ENCODE results near the gene EYA2.
"Not testable (repeated sequence)": the region's sequence is repeated elsewhere in the genome, so short reads cannot be mapped to it uniquely, and the experiment has no call there.

Gene EYA2

DNA sequence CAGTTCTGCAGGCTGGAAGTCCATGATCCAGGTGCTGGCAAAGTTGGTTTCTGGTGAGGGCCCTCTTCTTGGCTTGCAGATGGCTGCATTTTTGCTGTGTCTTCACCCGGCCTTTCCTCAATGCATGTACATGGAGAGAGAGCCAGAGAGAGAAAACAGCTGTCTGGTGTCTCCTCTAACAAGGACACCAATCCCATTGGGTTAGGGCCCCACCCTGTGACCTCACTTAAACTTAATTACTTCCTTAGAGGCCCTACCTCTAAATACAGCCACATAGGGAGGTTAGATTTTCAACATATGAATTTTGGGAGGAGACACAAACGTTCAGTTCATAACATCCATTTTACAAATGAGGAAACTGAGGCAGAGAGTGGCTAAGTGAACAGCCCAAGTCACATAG lies 259.4 kb downstream of the EYA2 start:
- DNase-seq: no peak

- DNase-seq: no peak
These were observed 261.9 kb downstream of the EYA2 start for GRCh38 chr20:47156301-47157137.

DNA sequence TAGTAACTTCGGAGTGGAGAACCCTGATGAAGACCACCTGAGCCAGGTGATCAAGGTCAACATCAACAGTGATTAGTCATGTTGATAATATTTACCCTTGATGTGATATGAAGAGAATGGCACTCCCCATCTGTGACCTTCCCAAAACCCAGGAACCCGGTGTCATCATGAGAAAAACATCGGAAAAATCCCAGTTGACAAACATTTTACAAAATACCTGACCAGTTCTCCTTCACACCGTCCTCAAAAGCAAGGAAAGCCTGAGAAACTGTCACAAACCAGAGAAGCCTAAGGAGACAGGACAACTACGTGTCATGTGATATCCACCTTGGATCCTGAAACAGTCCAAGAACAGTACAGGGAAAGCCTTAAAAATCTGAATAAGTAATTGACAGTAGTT lies 264.5 kb downstream of the EYA2 start:
- no peak for DNase-seq

- DNase-seq: no peak
These were observed 265.6 kb downstream of the EYA2 start for GRCh38 chr20:47160240-47160639.

- DNase-seq: no peak
These were observed 266.3 kb downstream of the EYA2 start for GRCh38 chr20:47160992-47161391.

- no peak for DNase-seq
These were observed 266.8 kb downstream of the EYA2 start for GRCh38 chr20:47161411-47161810.

DNA sequence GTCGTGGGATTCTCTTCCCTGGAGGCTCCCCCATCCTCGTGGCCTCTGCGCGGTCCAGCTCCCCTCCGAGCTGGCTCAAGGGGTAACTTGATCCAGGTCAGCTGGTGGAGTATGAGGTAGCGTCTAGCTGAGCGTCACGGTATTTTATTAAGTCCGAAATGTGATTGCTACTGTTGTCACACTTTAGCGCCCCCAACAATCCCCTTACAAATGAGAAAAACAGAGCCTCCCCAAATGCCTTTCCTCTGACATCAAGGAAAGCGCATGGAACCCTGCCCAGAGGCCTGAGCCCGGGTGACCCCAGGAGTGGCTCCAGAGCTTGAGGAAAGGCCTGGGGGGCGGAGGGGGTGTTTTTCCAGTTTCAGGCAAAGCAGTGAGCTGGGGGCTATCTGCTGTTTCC lies 269.5 kb downstream of the EYA2 start:
- DNase-seq: no peak

DNA sequence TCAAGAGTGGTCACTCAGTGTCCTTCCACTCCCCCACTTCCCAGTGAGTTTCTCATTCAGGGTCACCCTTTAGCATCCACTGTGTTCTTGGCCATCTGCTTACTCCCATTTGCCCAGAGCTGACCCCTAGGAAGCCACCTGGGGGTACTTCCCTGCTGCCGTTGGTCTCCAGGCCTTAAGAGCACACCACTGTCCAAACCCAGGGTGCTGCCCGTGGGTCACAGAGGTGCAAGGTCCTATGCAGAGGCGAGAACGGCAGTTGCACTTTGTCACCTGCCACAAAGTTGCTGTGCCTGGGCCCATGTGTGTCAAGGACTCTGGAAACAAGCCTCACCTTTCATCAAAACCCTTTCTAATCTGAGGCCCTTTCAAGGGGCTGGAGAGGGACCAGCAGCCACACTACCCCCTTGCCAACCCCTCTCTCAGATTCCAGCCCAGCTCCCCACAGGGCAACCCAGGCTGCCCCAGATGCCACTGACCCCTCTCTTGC lies 270.8 kb downstream of the EYA2 start:
- no peak for DNase-seq

DNA sequence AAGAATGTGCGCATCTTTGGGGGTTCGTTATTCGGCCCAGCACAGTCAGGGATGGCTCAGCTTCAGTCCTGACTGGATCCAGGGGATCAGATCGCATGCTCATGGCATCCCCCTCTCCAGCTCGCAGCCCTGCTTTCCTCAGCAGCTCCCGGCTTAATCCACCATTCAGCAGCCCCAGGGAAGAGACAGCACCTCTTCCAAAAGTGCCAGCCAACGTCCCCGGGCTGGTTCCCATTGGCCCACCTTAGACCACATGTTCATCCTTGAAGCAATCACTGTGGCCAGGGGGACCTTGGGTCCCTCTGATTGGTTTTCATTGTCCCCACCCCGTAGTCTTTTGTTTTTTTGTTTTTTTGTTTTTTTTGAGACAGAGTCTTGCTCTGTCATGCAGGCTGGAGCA lies 273.2 kb downstream of the EYA2 start:
- DNase-seq: no peak

GRCh38 chr20:47172579-47172978 lies 277.9 kb downstream of the EYA2 start:
- no peak for DNase-seq

- no peak for DNase-seq
These were observed 279.1 kb downstream of the EYA2 start for GRCh38 chr20:47173596-47174216.

- DNase-seq: no peak
These were observed 280.0 kb downstream of the EYA2 start for GRCh38 chr20:47174456-47175243.

DNA sequence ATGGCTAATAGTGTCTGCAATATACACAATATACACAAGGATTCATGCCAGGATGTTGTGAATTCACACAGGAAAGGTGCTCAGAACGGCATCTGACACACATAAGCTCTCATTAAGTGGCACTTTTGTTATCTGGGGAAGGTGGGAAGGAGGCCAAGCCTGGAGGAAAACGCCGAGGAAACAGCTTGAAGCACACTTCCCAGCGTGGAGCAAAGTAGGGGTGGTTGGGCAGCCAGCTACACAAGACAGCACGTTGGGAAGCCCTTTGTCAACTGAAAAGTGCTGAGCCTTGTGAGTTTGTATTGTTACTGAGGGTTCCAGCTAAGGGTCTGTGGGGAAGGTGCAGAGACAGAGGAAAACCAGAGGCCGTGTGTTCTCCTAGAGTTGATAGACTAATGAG lies 280.9 kb downstream of the EYA2 start:
- DNase-seq: no peak

DNA sequence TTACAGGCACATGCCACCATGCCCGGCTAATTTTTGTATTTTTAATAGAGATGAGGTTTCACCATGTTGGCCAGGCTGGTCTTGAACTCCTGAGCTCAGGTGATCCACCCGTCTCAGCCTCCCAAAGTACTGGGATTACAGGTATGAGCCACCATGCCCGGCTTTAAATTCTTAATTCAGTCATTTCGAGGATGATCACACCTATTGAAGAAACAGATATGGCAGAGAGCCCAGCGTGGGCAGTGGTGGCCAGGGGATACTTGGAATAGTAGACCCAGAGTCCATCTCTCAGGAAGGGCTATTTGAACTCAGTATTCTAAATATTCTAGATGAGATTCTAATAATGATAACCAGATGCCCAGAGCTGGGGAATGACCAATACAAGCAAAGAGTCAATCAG lies 281.6 kb downstream of the EYA2 start:
- DNase-seq: not testable (repeated sequence)

DNA sequence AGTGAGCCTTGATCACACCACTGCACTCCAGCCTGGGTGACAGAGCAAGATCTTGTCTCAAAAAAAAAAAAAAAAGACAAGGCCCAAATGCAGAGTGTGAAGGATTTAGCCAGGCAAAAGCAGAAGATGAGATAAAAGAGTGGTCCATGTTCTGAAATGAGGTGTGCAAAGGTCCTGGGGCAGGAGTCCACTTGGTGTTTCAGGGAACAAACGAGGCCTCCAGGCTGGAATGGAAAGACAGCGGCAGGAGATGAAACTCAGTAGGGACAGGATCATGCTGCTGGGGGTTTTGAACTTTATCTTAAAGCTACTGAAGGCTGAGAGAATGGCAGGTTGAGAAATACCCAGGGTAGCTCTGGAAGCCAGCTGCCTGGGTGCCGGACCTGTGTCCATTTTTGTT lies 283.6 kb downstream of the EYA2 start:
- DNase-seq: no peak

GRCh38 chr20:47178851-47179250 lies 284.2 kb downstream of the EYA2 start:
- no peak for DNase-seq

- no peak for DNase-seq
These were observed 284.6 kb downstream of the EYA2 start for GRCh38 chr20:47179267-47179666.

DNA sequence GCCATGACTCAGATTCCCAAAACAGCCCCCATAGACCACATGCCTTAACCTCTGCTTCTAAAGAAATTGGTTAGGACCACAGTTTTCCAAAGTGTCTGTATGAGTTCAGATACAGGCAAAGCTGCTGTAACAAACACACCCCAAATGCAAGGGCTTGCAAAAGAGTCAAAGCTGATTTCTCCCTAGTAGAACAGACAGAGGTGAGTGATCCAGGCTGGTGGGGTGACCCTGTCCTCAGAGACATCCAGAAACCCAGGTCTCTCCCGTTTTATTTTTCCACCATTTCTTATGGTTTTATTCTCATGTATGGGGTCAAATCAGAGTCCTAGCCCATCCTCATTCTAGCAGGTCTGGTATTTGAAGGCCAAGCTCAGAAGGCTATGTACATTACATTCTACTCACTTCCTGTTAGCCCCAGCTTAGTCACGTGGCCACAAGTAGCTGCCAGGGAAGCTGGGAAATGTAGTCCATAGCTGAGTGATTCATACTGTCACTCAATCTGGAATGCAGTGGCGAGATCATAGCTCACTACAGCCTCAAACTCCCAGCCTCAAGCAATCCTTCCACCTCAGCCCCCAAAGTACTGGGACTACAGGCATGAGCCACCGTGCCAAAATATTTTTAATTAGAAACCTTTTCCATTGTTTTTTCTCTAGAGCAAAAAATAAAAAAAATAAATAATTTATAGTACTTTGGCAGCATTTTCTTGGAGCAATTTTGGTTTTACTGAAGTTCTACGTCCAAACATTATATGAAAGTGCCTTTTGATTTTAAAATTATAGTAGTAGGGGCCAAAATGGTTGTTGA lies 286.6 kb downstream of the EYA2 start:
- no peak for DNase-seq

- no peak for DNase-seq
These were observed 288.7 kb downstream of the EYA2 start for GRCh38 chr20:47183367-47183766.

GRCh38 chr20:47187450-47188195 lies 293.0 kb downstream of the EYA2 start:
- no peak for DNase-seq

- no peak for DNase-seq
These were observed 293.9 kb downstream of the EYA2 start for GRCh38 chr20:47188540-47188939.

GRCh38 chr20:47189060-47189459 lies 294.4 kb downstream of the EYA2 start:
- DNase-seq: no peak

All from DMS 273 treated with DMSO at 0.1 percent for 48 hours (cell line).